Inflammatory macrophage (primary cell): ENCODE measurements around the gene CCNB2.
"Not testable (repeated sequence)": the region's sequence is repeated elsewhere in the genome, so short reads cannot be mapped to it uniquely, and the experiment has no call there.

Experiments used
- DNase-seq, 2 donors: peaks; one replicate each; pipeline ENCODE4 v3.0.0-alpha.2; 2020 to 2022

The CCNB2 gene

GRCh38 chr15:59137566-59137965 lies 32.6 kb downstream of the CCNB2 start:
- DNase-seq = no peak

GRCh38 chr15:59138243-59138642 lies 33.3 kb downstream of the CCNB2 start:
- DNase-seq = peak; percentile 32 to 41

- DNase-seq = no peak
These were observed 35.7 kb downstream of the CCNB2 start for GRCh38 chr15:59140422-59141226.

- no peak for DNase-seq
These were observed 38.3 kb downstream of the CCNB2 start for GRCh38 chr15:59143281-59143680.

DNA sequence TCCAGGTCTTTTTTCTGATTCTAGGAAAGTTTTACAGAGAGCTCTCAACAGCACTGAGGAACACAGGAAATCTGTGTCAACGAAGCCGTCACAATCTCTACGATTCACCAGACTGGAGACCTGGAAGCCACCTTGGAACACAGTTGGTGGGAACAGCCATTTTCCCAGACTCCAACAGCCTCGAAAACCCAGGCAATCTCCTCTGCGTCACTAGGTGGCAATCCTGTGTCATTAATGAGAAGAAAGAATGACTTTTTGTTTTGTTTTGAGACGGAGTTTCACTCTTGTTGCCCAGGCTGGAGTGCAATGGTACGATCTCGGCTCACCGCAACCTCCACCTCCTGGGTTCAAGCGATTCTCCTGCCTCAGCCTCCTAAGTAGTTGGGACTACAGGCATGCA lies 39.6 kb downstream of the CCNB2 start:
- not testable (repeated sequence) for DNase-seq

DNA sequence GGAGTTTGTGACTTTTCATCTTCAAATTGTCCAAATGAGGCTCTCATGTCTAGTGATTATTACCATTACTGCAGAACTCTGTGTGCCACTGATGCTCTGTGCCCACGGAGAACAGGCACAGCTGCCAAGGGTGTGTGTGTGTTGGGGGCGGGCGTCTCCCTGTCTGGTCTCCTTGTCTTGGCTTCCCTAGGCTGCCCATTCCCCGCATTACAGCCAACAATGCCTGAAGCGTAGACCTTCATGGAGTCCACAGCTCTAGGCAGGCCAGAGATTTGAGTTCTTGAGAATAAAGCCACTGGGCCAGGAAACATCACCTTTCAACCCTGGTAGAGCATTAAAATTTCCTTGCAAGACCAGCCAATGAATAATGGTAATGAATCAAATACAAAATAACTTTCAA lies 42.7 kb downstream of the CCNB2 start:
- no peak for DNase-seq

GRCh38 chr15:59148153-59148833 lies 43.3 kb downstream of the CCNB2 start:
- DNase-seq = no peak

DNA sequence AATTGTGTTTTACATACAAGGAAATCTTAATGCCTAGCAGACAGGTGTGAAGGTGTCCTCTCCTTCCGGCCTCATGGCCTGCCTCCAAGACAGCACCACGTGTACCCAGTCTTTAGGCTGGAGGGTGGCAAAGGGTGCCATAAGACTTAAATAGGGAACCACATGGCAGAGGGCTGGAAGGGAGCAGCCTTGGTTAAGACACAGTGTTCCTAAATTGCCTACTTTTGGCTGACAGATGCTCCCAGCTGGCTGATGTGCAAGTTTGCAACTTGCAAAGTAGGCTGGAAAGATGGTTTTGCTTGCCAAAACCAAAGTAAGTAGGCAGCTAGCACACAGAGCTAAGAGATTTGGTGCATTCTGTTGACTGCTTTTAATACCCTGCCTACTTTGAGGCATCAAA lies 45.2 kb downstream of the CCNB2 start:
- no peak for DNase-seq

GRCh38 chr15:59152694-59153450 lies 47.9 kb downstream of the CCNB2 start:
- no peak for DNase-seq

- no peak for DNase-seq
These were observed 48.5 kb downstream of the CCNB2 start for GRCh38 chr15:59153466-59153865.

- DNase-seq = no peak
These were observed 49.3 kb downstream of the CCNB2 start for GRCh38 chr15:59154243-59154642.

DNA sequence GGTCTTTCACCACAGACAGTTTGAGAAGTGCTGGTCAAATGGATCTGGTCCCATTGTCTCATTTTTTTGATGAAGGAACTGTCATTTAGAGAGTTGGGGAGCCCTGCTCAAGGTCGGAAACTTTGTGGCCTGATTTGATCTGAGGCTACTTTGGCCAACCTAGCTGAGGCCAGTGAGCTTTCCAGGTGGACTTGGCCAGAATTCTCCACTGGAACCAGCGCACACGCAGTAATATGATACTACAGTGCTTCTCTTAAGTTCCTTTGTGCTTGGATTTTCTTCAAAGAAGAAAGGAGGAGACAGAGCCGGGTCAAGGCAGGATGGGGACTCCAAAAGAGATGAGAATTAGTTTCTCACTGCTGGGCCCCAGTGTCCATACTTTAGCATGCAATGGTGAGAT lies 50.5 kb downstream of the CCNB2 start:
- DNase-seq = no peak

GRCh38 chr15:59157396-59157795 lies 52.5 kb downstream of the CCNB2 start:
- no peak for DNase-seq

- no peak for DNase-seq
These were observed 53.1 kb downstream of the CCNB2 start for GRCh38 chr15:59157840-59158700.

DNA sequence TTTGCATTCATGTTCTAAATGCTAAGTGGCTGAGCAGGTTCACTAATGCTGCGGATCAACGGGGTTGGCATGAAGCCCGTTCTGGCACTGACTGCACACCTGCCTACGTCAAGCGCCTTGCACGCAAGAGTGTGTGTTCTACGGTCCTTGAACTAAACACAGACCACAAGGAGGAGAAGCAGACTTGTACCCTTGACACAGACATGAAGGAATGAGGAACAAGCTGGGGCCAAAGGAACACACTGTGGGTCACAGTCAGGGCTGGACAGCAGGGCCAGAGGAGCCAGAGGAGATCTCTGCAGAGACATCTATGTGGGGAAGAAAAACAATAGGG lies 53.7 kb downstream of the CCNB2 start:
- peak in 1 of 2 donors; percentile 30 for DNase-seq

DNA sequence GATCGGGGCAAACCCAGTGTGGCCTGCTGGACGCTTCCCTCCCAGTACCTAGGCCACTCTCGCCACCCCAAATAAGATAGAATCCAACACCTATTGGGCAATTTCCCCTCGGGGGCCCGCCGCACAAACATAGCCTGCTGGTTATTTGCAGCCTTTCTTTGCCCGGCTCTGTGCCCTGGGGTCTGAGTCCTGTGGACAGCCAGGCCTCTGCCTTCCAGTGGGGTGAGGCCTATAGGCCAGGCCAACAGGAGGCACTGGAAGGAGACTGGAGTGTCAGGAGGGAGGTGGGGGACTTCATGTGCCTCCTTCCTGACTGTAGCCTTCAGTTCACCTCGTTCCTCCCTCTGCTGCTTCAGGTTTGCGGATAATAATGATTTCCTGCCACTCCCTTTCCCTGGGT lies 54.3 kb downstream of the CCNB2 start:
- DNase-seq = no peak

GRCh38 chr15:59160880-59161593 lies 56.1 kb downstream of the CCNB2 start:
- peak in 1 of 2 donors; percentile 40 for DNase-seq

DNA sequence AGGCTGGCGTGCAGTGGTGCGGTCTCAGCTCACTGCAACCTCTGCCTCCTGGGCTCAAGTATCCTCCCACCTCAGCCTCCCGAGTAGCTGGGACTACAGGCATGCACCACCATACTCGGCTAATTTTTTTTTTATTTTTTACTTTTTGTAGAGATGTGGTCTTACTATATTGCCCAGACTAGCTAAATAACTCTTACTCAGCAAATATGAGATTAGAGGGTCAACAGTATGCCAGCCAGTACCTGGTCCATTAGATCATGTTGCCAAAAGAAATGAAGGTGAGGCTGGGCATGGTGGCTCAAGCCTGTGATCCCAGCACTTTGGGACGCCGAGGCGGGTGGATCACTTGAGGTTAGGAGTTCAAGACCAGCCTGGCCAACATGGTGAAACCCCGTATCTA lies 57.1 kb downstream of the CCNB2 start:
- not testable (repeated sequence) for DNase-seq

GRCh38 chr15:59165726-59166125 lies 60.8 kb downstream of the CCNB2 start:
- peak; percentile 55 to 59 for DNase-seq

DNA sequence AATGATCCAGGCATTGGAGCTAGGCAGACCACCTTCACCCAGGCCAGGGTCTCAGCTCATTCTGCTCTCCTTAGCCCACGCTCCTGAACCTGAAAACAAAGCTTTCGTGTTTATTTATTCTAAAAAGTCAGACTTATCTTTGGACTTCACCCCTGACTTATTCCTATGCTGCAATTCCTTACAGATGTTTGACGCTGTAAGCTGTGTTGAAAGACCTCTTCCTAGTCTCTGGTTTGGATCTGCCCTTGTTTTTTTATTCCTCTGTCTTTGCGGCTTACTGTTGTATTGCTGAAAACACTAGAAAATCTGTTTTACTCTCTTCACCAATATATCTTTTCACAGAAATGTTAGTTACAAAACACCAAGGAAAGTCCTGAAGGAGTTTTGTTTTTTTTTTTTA lies 61.2 kb downstream of the CCNB2 start:
- DNase-seq = peak; percentile 33 to 34

GRCh38 chr15:59166601-59167265 lies 61.8 kb downstream of the CCNB2 start:
- no peak for DNase-seq
